Epidermal melanocyte (primary cell): ENCODE data around the gene KCNH1.

Source experiments
- DNase-seq: peaks from one replicate; pipeline ENCODE4 v3.0.0; 2011; ENCODE audit warnings: low spot score; ENCODE audit not compliant: insufficient read length

Gene KCNH1

DNA sequence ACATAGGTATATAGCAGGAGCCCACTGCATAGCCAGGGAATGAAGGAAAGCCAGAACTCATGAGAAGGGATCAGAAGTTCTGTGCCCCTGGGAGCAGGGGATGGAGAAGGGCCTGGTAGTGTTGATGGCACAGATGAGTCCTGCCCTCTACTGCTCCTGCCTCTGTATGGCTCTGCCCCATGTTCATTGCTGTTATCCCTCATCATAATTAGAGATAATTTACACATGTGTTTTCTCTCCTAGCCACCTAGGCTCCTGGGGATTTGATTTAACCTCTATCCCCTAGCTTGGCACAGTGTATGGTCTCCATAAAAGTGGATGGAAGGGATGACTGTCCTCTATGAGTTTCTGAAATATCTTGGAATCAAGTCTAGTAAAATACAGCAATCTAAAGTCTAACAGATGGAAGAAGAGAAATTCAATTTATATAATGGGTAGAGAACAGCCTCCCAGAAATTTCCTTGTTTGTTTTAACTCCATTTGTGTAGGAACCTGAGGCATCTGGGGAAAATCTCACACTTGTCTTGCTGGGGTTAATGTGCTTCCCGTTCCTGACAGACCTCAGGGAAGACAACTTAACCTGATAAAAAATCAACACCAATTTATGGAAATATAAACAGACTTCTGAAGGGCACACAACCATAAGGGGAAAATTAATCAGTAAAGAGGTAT lies 411.4 kb downstream of the KCNH1 start:
- DNase-seq: no peak

DNA sequence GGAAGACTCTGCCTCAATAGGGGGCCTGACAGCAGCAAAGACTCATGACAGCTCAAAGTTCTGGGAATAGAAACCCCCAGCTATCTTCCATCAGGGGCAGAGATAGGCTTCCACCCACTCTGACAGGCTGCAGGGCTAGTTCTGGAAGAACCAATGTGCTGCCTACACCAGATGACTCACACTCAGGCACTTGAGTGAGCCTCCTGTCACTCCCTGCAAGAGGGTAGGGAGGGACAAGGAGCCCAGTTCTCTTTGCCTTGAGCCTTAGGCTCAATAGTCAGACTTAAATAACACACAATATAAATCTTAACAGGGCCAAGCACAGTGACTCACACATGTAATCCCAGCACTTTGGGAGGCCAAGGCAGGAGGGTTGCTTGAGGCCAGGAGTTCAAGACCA lies 418.9 kb downstream of the KCNH1 start:
- DNase-seq: no peak

DNA sequence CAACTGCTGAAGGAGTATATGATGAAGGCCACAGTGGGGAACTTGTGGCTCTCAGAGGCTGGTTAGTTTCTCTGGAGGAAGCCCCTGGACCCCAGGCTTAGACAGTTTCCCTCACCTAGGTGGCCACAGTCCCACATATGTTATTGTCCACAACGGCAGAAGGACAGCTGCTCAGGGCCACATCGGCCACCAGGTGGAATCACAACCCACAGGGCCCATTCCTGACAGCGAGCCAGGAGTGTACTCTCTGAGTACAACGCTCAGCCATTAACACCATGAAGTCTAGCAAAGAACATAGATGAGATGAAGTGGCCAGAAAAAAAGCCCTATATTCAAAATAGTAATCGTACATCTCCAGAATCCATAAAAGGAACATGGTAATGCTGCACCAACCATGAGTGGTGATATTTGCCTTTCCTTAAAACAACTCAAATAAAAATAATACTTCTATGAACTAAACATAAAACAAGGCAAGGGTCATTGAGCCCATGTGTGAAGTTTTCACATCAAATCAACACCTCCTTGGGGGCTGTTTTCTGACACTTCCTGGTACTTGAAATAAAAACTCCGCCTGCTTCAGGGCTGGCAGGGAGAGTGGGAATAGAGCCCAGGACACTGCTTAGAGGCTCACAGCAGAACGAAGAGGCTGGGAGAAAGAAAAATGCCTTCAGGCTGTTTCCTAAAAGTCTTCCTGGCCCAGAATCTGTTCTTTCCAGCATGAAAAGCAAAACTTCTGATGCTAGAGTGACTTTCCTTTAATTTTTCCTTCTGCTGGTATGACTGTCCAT lies 421.9 kb downstream of the KCNH1 start:
- no peak for DNase-seq

DNA sequence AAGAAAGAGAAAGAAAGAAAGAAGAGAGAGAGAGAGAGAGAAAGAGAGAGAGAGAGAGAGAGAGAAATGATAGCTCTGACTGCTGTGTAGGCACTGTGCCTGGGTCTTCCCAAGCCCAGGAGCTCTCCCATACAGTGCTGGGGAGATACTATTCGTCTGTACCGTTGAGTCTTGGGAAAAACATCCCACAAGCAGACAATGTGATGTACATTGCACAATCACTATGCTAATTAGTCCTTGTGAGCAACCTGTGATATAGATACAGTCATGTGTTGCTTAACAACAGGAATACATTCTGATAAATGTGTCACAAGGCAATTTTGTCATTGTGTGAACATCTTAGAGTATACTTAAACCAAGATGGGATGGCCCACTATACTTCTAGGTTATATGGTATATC lies 424.2 kb downstream of the KCNH1 start:
- no peak for DNase-seq

DNA sequence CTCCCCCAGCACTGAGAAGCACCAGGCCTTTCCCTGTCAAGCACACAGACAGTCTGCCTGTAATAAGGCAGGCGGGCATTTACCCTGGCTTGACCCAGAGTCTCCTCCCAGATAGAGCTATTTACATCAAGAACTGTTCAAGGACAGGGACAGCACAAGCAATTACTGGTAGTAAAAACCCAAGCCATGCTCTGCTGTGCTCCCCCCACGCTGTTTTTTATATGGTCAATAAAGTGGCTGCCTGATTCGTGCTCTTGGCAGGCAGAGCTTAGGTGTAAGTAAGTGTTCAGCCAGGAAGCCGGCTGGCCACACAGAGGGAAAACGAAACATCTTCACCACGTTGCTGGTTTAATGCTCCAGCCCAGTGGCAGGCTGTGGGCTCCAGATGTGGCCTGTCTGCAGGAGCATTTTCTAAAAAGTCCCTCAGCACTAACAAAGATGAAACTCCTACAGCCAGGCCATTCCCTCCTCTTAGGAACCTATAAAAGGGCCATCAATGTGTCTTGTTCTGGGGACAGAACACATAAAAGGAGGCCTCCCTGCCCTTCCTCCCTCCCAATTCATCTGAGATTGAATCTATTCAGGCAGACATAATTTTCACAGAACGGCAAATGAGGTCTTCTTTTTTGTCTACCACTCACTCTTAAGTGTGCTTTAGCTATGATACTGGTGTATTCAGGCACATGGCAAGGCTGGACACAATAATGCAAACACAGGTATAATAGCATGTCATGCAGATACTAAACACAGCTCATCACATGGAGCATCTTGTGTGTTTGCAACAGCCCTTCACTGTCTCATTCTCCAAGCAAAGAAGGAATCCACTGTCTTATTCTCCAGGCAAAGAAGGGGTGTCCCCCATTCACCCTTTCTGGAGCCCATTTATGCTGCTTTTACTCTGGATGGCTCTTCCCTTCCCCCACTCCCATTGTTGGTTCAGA lies 426.4 kb downstream of the KCNH1 start:
- DNase-seq: no peak

DNA sequence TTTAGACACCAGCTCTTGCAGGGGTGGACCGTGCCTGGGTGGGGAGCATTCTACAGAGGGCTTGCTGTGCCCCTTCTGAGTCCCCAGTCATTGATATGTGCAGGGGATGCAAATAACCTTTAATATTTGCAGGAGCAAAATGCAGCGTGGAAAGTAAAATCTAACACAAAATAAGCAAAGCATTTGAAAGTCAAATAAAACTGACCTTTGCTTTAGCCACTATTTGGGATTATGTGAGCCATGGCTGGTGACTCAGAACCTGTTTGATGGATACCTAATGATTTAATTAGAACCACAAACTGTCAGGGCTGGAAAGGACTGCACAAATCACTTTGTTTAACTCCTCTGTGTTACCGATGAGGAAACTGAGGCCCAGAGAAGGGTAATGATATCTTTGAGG lies 427.7 kb downstream of the KCNH1 start:
- no peak for DNase-seq

DNA sequence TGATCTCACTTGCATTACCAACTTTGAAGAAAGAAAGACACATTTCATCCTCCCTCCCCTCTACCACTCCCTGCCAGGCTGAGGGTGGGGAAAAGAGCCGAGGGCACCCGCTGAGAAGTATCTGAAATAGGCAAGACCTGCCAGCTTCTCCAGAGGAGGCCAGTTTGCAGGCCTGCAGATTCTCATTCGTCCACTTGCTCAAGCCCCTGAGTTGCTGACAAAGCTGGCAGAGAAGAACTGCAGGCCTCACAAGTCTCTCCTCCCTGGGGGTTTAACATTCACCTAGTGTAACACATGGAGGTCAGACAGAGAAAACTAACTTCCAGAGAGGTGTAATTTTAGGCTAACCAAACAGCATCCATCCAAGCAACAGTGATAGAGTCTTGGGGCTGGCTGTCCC lies 428.9 kb downstream of the KCNH1 start:
- DNase-seq: no peak

DNA sequence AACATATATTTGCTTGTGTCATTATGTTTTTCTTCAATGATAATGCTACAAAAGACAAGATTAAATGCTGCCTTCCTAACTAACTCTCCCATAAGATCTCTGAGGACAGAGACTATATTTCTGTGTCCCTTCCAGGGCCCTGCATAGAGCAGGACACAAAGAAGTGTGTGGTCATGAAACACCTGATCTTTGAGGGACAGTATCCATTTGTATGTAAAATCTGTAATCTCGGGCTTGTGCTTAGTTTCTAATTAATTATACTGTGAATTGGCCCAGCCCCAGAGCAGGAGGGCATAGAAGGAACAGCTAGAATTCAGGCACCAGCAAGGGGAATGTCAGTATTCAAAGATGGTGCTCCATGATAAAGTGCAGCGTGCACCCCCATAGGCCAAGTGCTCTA lies 430.4 kb downstream of the KCNH1 start:
- no peak for DNase-seq

DNA sequence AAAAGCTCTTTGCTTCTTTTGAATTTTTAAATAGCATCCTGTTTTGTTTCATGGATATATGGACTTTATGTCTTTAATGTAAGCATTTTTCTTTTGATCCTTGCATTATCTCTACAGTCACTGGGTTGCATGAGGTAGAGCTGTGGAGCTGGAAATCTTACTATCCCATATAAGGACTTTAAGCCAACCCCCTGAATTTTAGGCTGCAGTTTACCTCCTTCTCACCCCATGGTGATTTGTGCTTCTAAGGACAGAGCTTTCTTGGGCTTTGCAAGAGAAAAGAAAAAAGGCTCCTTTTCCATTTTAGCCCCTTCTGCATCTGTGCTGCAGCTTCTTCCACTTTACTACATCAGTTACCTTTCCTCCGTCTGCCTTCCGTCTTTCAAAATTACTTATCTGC lies 431.4 kb downstream of the KCNH1 start:
- DNase-seq: no peak

DNA sequence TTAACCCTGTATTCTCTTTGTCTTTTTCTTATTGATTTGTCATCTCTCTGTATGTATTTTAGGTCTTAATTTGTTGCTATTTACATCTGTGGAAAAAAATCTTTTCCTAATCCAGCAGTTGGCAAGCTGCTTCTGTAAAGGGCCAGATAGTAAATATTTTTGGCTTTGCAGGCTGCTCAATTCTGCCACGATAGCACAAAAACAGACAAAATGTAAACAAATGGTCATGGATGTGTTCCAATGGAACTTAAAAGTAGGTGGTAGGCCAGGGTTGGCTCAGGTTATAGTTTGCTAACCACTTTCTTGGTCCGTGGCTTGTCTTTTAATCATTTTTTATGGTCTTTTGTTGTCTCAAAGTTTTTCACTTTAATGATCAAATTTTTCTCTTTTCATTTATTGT lies 433.4 kb downstream of the KCNH1 start:
- no peak for DNase-seq

DNA sequence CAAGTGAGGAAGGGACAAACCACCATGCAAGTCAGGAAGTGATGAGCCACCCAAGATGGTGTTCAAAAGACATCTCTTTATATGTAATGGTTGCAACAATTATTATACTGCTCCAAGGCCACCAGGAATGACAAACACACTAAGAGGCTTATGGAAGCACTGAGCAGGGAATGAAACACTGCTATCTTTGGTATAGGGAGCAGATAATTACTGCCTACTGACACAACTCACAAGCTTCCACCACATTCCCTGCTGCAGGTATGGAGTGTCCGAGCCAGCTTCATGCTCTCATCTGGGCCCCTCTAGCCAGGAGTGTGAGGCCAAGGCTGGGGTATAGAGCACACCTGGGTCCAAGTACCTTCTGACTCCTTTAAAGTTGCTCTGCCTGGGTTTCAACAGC lies 433.9 kb downstream of the KCNH1 start:
- no peak for DNase-seq

DNA sequence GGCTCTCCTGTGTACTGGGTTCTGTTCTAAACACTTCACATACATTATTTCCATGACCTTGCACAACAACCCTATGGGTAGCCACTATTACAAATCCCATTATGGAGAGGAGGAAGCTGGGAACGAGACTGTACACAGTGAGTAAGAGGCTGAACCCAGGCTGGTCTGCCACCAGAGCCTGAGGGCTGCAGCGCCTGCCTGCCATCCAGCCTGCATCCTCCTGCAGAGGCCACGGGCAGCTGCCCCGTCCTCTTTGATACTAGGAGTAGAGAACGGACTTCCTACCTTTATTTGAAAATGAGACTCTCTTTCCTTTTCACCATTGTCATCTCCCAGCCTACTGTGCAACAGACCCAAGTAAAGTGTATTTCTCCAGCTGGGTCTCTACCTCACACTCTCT lies 435.3 kb downstream of the KCNH1 start:
- DNase-seq: no peak

DNA sequence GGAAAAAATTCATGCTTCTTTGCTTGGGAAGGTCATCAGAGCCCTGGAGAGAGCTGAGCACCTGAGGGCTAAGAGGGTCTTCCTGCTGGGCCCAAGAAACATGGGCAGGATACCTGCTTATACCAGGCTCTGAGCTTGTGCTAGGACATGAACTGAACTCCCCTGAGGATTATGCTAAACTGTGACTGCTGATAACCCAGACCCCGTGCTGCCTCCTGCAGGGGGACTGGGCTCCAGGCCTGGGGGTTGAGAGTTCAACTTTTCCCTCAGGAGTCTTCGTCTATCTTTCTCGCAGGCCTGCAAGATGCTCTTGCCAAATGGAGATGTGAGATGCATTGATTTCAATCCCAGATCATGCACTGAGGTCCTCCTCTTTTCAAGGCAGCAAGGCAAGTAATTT lies 436.8 kb downstream of the KCNH1 start:
- DNase-seq: no peak

DNA sequence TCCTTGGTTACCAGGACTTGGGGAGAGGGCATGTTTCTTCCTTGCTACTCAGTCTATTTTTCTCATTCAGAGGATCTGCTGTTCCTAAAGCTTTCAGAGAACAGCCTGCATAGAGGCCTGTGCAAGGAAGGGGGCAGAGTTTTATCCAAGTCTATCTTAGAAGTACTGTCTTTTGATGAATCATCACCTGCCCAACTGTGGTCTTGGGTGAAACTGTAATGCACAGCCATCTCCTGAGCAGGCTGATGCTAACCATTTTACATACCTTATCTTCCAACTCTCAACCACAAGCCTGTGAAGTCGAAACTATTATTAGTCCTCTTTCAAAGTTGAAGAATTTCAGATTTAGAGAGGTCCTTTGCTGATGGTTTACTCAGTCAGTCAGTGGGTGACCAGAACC lies 437.2 kb downstream of the KCNH1 start:
- DNase-seq: no peak

DNA sequence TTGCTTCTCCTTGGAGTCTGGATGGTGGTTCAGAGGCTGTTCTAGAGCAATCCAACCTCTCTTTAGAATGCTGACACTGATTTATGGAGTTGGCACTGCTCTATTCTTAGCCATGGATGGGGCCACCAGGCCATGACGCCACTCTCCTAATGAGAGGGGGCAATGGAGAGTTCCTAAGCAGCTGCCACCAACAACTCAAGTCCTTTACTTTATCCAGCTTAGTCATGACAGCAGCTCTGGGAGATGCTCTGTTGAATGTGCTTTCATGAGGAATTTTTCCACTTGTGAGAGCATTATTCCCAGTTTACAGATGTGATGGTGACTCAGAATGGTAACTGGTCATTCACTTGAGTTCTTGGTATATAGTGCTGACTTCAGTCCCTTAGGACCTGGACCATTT lies 438.9 kb downstream of the KCNH1 start:
- DNase-seq: no peak

DNA sequence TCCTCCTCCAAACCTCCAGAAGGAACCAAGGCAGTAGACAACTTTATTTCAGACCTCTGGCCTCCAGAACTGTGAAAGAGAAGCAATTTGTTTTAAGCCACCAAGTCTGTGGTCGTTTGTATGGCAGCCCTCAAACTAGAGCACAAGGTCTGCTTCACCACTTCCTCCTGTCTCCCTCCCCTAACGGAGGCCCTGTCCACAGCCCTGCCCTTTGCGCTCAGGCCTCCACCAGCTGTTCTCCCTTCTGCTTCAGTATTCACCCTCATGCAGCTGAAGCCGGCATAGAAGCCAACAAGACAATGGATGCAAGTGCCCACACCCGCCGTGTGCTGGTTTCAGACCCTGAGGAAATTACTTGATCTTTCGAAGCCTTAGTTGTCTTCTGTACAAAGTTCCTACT lies 441.2 kb downstream of the KCNH1 start:
- no peak for DNase-seq

DNA sequence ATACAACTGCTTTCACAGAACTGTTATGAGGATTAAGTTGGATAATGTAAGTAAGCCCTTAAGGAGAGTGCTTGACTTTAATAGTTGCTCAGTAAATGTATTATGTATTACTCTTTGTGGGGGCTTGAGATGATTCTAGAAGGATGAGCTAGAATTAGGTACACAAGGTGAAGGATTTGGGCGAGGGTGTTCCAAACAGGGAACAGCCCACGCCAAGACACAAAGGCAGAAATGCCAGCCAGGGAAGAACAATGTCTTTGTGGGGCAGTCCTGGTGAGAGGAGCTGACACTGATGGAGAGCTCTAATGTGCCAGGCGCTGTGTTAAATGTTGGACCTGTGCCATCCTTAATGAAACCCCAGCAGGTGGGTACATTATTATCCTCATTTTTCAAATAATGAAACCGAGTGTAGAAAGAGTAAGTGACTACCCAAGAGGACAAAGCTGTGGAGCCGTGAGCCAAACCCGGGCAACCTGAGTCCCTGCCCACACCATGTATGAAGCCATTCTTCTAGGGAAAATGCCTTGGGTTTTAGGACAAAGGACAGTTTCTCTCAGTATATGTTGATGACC lies 442.8 kb downstream of the KCNH1 start:
- no peak for DNase-seq

DNA sequence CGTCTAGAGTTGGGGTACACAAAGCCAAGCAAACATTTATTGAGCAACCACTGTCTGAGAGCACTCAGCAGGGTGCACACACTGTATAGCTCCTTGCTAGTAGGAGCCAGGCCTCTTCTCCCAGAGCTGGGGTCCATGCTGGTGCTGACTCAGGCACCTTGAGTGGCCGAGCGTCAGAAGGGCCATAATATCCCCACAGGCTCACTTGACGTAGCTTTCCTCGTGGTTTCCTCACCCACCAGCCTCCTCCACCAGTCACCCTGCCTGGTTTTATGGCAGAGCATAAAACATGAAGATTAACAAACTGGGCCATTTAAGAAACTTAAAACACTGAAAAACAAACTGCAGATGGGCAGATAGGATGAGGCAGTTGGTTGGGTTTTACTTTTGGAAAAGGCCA lies 443.7 kb downstream of the KCNH1 start:
- DNase-seq: no peak

DNA sequence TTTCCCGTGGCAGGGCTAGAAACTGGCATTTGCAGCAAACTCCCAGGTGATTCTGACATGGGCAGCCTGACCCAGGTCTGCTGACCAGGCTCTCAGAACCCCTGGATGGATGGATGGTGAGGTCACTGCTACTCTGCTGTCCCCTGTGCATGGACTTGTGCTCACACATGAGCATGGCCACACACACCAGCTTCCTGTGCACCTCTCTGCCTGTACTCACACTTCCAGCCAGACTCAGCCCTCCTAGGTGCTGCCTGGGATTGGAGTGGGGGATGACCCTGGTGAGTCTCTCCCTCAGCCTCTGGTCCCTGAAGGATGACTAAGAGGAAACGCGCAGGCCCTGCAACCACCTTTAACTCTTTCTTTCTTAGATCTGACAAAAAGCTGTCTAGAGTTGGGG lies 444.1 kb downstream of the KCNH1 start:
- DNase-seq: no peak

DNA sequence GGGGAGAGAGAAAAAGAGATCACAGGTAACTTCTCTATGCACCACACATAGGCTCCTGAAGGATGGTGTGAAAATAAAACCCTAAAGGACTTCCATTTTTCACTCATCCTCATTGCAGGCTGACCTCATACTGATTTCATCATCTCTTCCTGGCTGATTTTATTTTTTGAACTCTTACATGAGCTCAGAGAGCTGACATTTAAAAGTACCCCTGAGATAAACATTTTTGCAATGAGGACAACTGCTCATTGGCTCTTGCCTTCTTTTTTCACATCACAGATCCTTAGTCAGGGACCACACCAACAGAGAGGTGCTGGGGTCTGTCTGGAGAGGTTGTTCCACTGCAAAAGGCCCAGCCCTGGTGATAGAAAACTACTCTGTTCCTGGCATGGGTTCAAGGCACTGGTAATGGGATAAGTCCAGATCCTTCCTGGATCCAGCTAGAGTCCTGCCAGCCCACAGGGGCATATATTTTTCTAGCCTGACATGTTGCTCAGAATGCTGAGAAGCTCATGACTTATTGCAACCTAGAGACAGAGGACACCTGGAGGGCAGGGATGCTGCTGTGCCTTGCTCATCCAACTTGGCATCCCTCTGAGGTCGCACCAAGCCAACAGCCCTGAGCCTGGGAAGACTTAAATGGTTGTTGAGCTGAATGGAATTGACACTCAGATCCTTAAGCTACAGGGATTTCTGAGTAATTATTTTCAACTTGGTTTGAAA lies 445.3 kb downstream of the KCNH1 start:
- no peak for DNase-seq
